KMS-11 (cell line): ENCODE measurements around the gene ZFYVE28.
"Not testable (repeated sequence)": the region's sequence is repeated elsewhere in the genome, so short reads cannot be mapped to it uniquely, and the experiment has no call there.

ENCODE experiments used
- H2AFZ ChIP-seq: fragments of 200-600 bp; sonication (generic); 2 replicates; pipeline ENCODE4 v1.6.1; 2016; ENCODE audit warnings: antibody characterized with exemption, mixed run types, low read depth
- H3K27ac ChIP-seq: fragments of 200-600 bp; sonication (generic); 2 replicates; pipeline ENCODE4 v1.6.1; 2016; ENCODE audit warnings: mild to moderate bottlenecking, mixed run types
- H3K27me3 ChIP-seq: fragments of 200-600 bp; sonication (generic); 2 replicates; pipeline ENCODE4 v1.6.1; 2017; ENCODE audit warnings: mild to moderate bottlenecking, low read depth, mixed run types, moderate library complexity; ENCODE audit not compliant: insufficient read depth
- H3K36me3 ChIP-seq: fragments of 200-600 bp; sonication (generic); 2 replicates; pipeline ENCODE4 v1.6.1; 2017; ENCODE audit warnings: mild to moderate bottlenecking, mixed run types; ENCODE audit not compliant: insufficient read depth
- H3K4me1 ChIP-seq: fragments of 200-600 bp; sonication (generic); 2 replicates; pipeline ENCODE4 v1.6.1; 2016; ENCODE audit warnings: mild to moderate bottlenecking, low read depth, mixed run types; ENCODE audit not compliant: poor library complexity, severe bottlenecking
- H3K4me2 ChIP-seq: fragments of 200-600 bp; sonication (generic); 2 replicates; pipeline ENCODE4 v1.7.0; 2016; ENCODE audit warnings: mild to moderate bottlenecking, mixed run types
- H3K4me3 ChIP-seq: fragments of 200-600 bp; sonication (generic); IDR thresholded peaks from 2 replicates; pipeline ENCODE4 v1.6.1; 2017; ENCODE audit warnings: low read depth, low read length, mixed read lengths; ENCODE audit not compliant: insufficient read depth
- H3K79me2 ChIP-seq: fragments of 200-600 bp; sonication (generic); 2 replicates; pipeline ENCODE4 v1.6.1; 2016; ENCODE audit warnings: low read depth, mixed run types; ENCODE audit not compliant: insufficient read depth
- H3K9ac ChIP-seq: fragments of 200-600 bp; sonication (generic); 2 replicates; pipeline ENCODE4 v1.6.1; 2016; ENCODE audit warnings: mild to moderate bottlenecking, mixed run types
- H4K20me1 ChIP-seq: fragments of 200-600 bp; sonication (generic); 2 replicates; pipeline ENCODE4 v1.6.1; 2016; ENCODE audit warnings: mild to moderate bottlenecking, mixed run types; ENCODE audit not compliant: insufficient read depth
- CTCF ChIP-seq: fragments of 200-600 bp; sonication (generic); conservative IDR thresholded peaks from 2 replicates; pipeline ENCODE4 v1.6.1; 2017; ENCODE audit warnings: low read depth, mild to moderate bottlenecking, antibody characterized with exemption, low read length, moderate library complexity, mixed read lengths

Gene ZFYVE28

GRCh38 chr4:2432991-2433530 is 14.6 kb upstream of the ZFYVE28 start:
- no peaks in the 10 kb centered on the region for H3K27me3 ChIP-seq
- H4K20me1 ChIP-seq = no peaks in the 10 kb centered on the region
- no peak overlapping the region for H2AFZ ChIP-seq
- no peak overlapping the region for H3K4me3 ChIP-seq
- no peak overlapping the region for H3K9ac ChIP-seq
- H3K4me2 ChIP-seq = no peak overlapping the region
- H3K79me2 ChIP-seq = no peaks in the 10 kb centered on the region
- H3K36me3 ChIP-seq = no peaks in the 10 kb centered on the region
- no peak overlapping the region for H3K27ac ChIP-seq
- no peak for TF ChIP-seq CTCF
- no peaks in the 10 kb centered on the region for H3K4me1 ChIP-seq

GRCh38 chr4:2432004-2432403 is 13.6 kb upstream of the ZFYVE28 start:
- H2AFZ ChIP-seq = no peak overlapping the region
- no peak for TF ChIP-seq CTCF
- H3K4me2 ChIP-seq = no peak overlapping the region
- no peaks in the 10 kb centered on the region for H3K4me1 ChIP-seq
- no peak overlapping the region for H3K9ac ChIP-seq
- no peaks in the 10 kb centered on the region for H4K20me1 ChIP-seq
- no peaks in the 10 kb centered on the region for H3K36me3 ChIP-seq
- no peak overlapping the region for H3K27ac ChIP-seq
- H3K79me2 ChIP-seq = no peaks in the 10 kb centered on the region
- H3K27me3 ChIP-seq = no peaks in the 10 kb centered on the region
- H3K4me3 ChIP-seq = no peak overlapping the region

- not testable (repeated sequence) for H3K4me3 ChIP-seq, H3K27ac ChIP-seq, H3K4me1 ChIP-seq, H3K9ac ChIP-seq, H3K36me3 ChIP-seq, H3K27me3 ChIP-seq, H2AFZ ChIP-seq, H3K79me2 ChIP-seq, H4K20me1 ChIP-seq, H3K4me2 ChIP-seq
Measured at GRCh38 chr4:2429945-2430757, 11.7 kb upstream of the ZFYVE28 start.

- Histone ChIP-seq H3K27ac (no peak overlapping the region), H4K20me1 (no peaks in the 10 kb centered on the region), H3K36me3 (no peaks in the 10 kb centered on the region), H3K9ac (no peak overlapping the region), H3K4me3 (no peak overlapping the region), H3K4me1 (no peaks in the 10 kb centered on the region), H2AFZ (no peak overlapping the region), H3K4me2 (no peak overlapping the region), H3K27me3 (no peaks in the 10 kb centered on the region), H3K79me2 (no peaks in the 10 kb centered on the region)
- no peak for TF ChIP-seq CTCF
Measured at GRCh38 chr4:2428496-2429213, 10.2 kb upstream of the ZFYVE28 start.
